PC-3 (cell line): ENCODE data around the gene UBE2QL1. TPM values are rescaled to one million over a fixed set of nuclear protein-coding genes. Genes with fewer than 3 reads are reported as not detected.

Experiments
- ATAC-seq: fragments of 200-7000 bp; cut with Tn5 transposase; 2 replicates; pipeline ENCODE4 v1.9.1; 2020; ENCODE audit warnings: mild to moderate bottlenecking, moderate library complexity
- BruUV-seq: library from RNA; stranded (reverse); fragments of 400-500 nt; replicated peaks from 2 replicates; lab custom pipeline; 2021; lab: Mats Ljungman, UMichigan
- CTCF ChIA-PET: fragments of 300-600 bp; sonication (Branson Sonifier 250); formaldehyde crosslinking; loops from one replicate; lab custom pipeline; 2022; ENCODE audit warnings: antibody characterized with exemption; lab: Charles Lee
- POLR2A ChIA-PET: fragments of 300-600 bp; sonication (Branson Sonifier 250); formaldehyde crosslinking; loops from one replicate; lab custom pipeline; 2022; ENCODE audit warnings: antibody characterized with exemption; ENCODE audit not compliant: unreplicated experiment; lab: Charles Lee
- DNase-seq: peaks from one replicate; pipeline ENCODE4 v3.0.0-alpha.2; 2015
- H2AFZ ChIP-seq: fragments of 300-600 bp; sonication (generic); 2 replicates; pipeline ENCODE4 v1.6.0; 2016; ENCODE audit warnings: antibody characterized with exemption, low read length
- H3F3A ChIP-seq: fragments of 300-600 bp; sonication (generic); one replicate; pipeline ENCODE4 v1.6.0; 2017; ENCODE audit warnings: antibody characterized with exemption, low read length, control low read depth, mild to moderate bottlenecking; ENCODE audit not compliant: unreplicated experiment
- H3K27ac ChIP-seq: fragments of 300-600 bp; sonication (generic); 2 replicates; pipeline ENCODE4 v1.5.1; 2016; ENCODE audit warnings: mild to moderate bottlenecking, low read length
- H3K27me3 ChIP-seq: fragments of 300-600 bp; sonication (generic); 2 replicates; pipeline ENCODE4 v1.6.1; 2016; ENCODE audit warnings: low read length, mixed read lengths
- H3K36me3 ChIP-seq: fragments of 300-600 bp; sonication (generic); 2 replicates; pipeline ENCODE4 v1.6.1; 2016; ENCODE audit warnings: low read depth, mixed run types, low read length, mixed read lengths
- H3K4me1 ChIP-seq: fragments of 300-600 bp; sonication (generic); 2 replicates; pipeline ENCODE4 v1.5.1; 2016; ENCODE audit warnings: low read length; ENCODE audit not compliant: insufficient read depth
- H3K4me2 ChIP-seq: fragments of 300-600 bp; sonication (generic); 2 replicates; pipeline ENCODE4 v1.6.0; 2016; ENCODE audit warnings: low read length
- H3K4me3 ChIP-seq: fragments of 300-600 bp; sonication (generic); 2 replicates; pipeline ENCODE4 v1.5.1; 2016; ENCODE audit warnings: mild to moderate bottlenecking, low read length, mixed read lengths
- H3K79me2 ChIP-seq: fragments of 300-600 bp; sonication (generic); 2 replicates; pipeline ENCODE4 v1.6.1; 2017; ENCODE audit warnings: low read length, mixed read lengths
- H3K9ac ChIP-seq: fragments of 300-600 bp; sonication (generic); 2 replicates; pipeline ENCODE4 v1.6.0; 2016; ENCODE audit warnings: mild to moderate bottlenecking, low read length
- H3K9me2 ChIP-seq: fragments of 300-600 bp; sonication (generic); replicated peaks from 2 replicates; pipeline ENCODE4 v1.6.1; 2016; ENCODE audit warnings: mixed run types, low read length, mixed read lengths
- H3K9me3 ChIP-seq: fragments of 300-600 bp; sonication (generic); 2 replicates; pipeline ENCODE4 v1.6.1; 2016; ENCODE audit warnings: low read length, mixed read lengths
- H4K20me1 ChIP-seq: fragments of 300-600 bp; sonication (generic); 2 replicates; pipeline ENCODE4 v1.6.1; 2016; ENCODE audit warnings: low read length, mixed read lengths
- EZH2 ChIP-seq: fragments of 300-600 bp; sonication (generic); IDR thresholded peaks from one replicate; pipeline ENCODE4 v1.6.1; 2017; ENCODE audit warnings: antibody characterized with exemption, mild to moderate bottlenecking, low read length; ENCODE audit not compliant: unreplicated experiment
- EZH2phosphoT487 ChIP-seq: fragments of 300-600 bp; sonication (generic); IDR thresholded peaks from 2 replicates; pipeline ENCODE4 v1.6.1; 2018; ENCODE audit warnings: mild to moderate bottlenecking, antibody characterized with exemption, low read length, borderline replicate concordance
- intact Hi-C: fragments of 100-400 bp; cut with micrococcal nuclease; formaldehyde crosslinking; loops from 2 replicates; pipeline ENCODE4 v1.9.0; 2023
- total RNA-seq: library from RNA; depleted of rRNA; stranded (reverse); fragments of >200 nt; gene quantifications from 2 replicates; pipeline ENCODE4 v1.2.3, GENCODE V29; 2014
- TF ChIP-seq, protein P1 (sequence below): fragments of 300-600 bp; sonication (generic); conservative IDR thresholded peaks from 2 replicates; pipeline ENCODE4 v1.5.1; 2017; ENCODE audit warnings: antibody characterized with exemption, low read depth, mild to moderate bottlenecking, low read length

Gene UBE2QL1
- total RNA-seq, 1 experiment from 2014 or later = 8.8 TPM

GRCh38 chr5:6411141-6411540 is 37.5 kb upstream of the UBE2QL1 start:
- ATAC-seq (no peak), DNase-seq (no peak)
- no peak overlapping the region for H3K27ac ChIP-seq
- H3K4me3 ChIP-seq = no peak overlapping the region
- H3K9me3 ChIP-seq = no peaks in the 10 kb centered on the region
- H3K27me3 ChIP-seq = no peaks in the 10 kb centered on the region
- intact Hi-C loops = no loop called here
- no TSS peak for BruUV-seq
- POLR2A ChIA-PET = no interaction called here
- H3F3A ChIP-seq = no peaks in the 10 kb centered on the region
- H3K36me3 ChIP-seq = no peaks in the 10 kb centered on the region
- no peak overlapping the region for H3K4me2 ChIP-seq
- H3K9me2 ChIP-seq = no peaks in the 10 kb centered on the region
- H3K79me2 ChIP-seq = no peaks in the 10 kb centered on the region
- H4K20me1 ChIP-seq = no peaks in the 10 kb centered on the region
- no peak overlapping the region for H3K9ac ChIP-seq
- H3K4me1 ChIP-seq = peaks cover 12% of the 10 kb centered on the region
- H2AFZ ChIP-seq = no peak overlapping the region
- CTCF ChIA-PET = no interaction called here
- TF ChIP-seq EZH2 (no peak), EZH2phosphoT487 (no peak)
- TF ChIP-seq, protein P1, sequence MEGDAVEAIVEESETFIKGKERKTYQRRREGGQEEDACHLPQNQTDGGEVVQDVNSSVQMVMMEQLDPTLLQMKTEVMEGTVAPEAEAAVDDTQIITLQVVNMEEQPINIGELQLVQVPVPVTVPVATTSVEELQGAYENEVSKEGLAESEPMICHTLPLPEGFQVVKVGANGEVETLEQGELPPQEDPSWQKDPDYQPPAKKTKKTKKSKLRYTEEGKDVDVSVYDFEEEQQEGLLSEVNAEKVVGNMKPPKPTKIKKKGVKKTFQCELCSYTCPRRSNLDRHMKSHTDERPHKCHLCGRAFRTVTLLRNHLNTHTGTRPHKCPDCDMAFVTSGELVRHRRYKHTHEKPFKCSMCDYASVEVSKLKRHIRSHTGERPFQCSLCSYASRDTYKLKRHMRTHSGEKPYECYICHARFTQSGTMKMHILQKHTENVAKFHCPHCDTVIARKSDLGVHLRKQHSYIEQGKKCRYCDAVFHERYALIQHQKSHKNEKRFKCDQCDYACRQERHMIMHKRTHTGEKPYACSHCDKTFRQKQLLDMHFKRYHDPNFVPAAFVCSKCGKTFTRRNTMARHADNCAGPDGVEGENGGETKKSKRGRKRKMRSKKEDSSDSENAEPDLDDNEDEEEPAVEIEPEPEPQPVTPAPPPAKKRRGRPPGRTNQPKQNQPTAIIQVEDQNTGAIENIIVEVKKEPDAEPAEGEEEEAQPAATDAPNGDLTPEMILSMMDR = no peak

GRCh38 chr5:6412811-6413210 is 35.8 kb upstream of the UBE2QL1 start:
- Histone ChIP-seq H3K9me3 (no peaks in the 10 kb centered on the region), H3K9me2 (no peaks in the 10 kb centered on the region), H2AFZ (no peak overlapping the region), H3K4me2 (no peak overlapping the region), H3K27ac (no peak overlapping the region), H3K4me3 (no peak overlapping the region), H4K20me1 (no peaks in the 10 kb centered on the region), H3K36me3 (no peaks in the 10 kb centered on the region), H3K79me2 (no peaks in the 10 kb centered on the region), H3K27me3 (no peaks in the 10 kb centered on the region), H3F3A (no peaks in the 10 kb centered on the region), H3K4me1 (peaks cover 11% of the 10 kb centered on the region), H3K9ac (no peak overlapping the region)
- CTCF ChIA-PET = no interaction called here
- intact Hi-C loops = no loop called here
- no peak for DNase-seq
- TF ChIP-seq EZH2 = no peak
- TF ChIP-seq, protein P1 = no peak
- no peak for TF ChIP-seq EZH2phosphoT487
- BruUV-seq = no TSS peak
- ATAC-seq = no peak
- POLR2A ChIA-PET = no interaction called here

DNA sequence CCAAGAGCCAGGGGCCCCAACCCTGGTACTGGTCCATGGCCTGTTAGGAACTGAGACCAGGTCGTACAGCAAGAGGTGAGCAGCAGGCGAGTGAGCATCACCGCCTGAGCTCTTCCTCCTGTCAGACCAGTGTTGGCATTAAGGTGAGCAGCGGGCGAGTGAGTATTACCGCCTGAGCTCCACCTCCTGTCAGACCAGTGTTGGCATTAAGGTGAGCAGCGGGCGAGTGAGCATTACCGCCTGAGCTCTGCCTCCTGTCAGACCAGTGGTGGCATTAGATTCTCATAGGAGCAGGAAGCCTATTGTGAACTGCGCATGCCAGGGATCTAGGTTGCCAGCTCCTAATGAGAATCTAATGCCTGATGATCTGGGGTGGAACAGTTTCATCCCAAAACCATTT is 31.0 kb upstream of the UBE2QL1 start:
- Histone ChIP-seq H3K36me3 (no peaks in the 10 kb centered on the region), H2AFZ (no peak overlapping the region), H3K27me3 (no peaks in the 10 kb centered on the region), H3K9me3 (no peaks in the 10 kb centered on the region), H3K4me1 (peaks cover 22% of the 10 kb centered on the region), H3F3A (no peaks in the 10 kb centered on the region), H3K27ac (no peak overlapping the region), H3K4me3 (no peak overlapping the region), H3K79me2 (no peaks in the 10 kb centered on the region), H3K9me2 (no peaks in the 10 kb centered on the region), H3K9ac (no peak overlapping the region), H4K20me1 (no peaks in the 10 kb centered on the region), H3K4me2 (no peak overlapping the region)
- ChIA-PET CTCF (no interaction called here), POLR2A (no interaction called here)
- intact Hi-C loops = no loop called here
- no peak for DNase-seq
- TF ChIP-seq, protein P1 = no peak
- TF ChIP-seq EZH2phosphoT487 (no peak), EZH2 (no peak)
- BruUV-seq = no TSS peak
- no peak for ATAC-seq
